Myocyte (in vitro differentiated cells): Measurements from ENCODE around the gene CCDC33. TPM values are rescaled to one million over a fixed set of nuclear protein-coding genes. Genes with fewer than 3 reads are reported as not detected.

Source experiments
- DNase-seq: peaks from one replicate; pipeline ENCODE4 v3.0.0-alpha.2; 2012; ENCODE audit warnings: low read depth
- total RNA-seq: library from RNA; depleted of rRNA; stranded (reverse); fragments of >200 nt; gene quantifications from 2 replicates; pipeline ENCODE4 v1.2.3, GENCODE V29; 2014

CCDC33 gene
- total RNA-seq, 1 donor from 2014 or later, result not detected

DNA sequence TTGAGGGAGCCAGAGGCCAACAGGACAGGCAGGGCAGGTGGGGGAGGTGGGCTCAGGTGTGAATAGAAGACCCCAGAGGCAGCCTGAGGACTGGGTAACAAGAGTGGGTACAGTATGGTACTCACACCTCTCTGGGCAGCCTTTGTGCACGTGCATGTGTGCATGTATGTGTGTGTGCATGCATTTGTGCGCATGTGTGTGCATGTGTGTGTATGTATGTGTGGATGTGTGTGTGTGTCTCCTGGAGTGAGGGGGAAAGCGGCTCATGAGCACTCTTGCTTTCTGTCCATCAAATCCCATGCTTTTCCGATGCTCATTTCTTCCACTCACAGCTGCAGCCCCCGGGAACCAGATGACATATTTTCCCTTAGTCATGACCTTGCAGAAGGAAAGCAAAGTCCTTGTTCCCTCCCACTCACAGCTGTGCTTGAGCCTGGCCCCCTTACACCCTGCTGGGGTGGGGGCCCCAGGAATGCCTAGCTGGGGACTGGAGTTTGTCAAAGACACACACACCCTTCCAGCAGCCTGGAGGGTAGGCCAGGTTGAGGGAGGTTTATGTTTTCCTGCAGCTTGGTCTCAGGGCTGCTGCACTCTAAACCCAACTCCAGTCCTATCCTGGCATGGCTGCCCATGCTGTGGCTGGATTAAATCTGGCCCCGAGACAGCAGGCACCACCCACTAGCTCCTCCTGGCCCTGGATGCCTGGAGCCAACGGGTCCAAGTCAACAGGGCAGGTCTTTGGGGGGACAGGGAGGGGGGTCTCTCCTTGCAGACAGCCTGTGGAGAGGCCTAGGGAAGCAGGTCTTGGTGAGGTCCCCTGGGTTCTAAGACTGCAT, 22.5 kb downstream of the CCDC33 start:
- no peak for DNase-seq

DNA sequence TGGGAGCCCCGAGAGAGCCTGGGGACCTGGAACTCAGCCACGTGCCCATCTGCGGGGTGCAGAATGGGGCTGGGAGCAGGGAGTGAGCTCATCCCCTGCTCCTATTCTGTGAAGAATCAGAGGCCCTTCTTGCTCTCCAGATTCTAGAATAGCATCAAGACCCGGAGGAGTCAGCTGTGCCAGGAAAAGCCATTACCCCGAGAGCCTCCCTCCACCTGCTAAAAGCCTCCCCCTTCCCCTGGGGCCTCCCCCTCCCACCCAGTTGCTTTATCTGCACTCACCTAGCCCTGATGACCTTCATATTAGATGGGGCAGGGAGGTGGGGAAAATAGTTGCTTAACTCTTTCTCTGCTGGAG, 23.1 kb downstream of the CCDC33 start:
- DNase-seq, result no peak

DNA sequence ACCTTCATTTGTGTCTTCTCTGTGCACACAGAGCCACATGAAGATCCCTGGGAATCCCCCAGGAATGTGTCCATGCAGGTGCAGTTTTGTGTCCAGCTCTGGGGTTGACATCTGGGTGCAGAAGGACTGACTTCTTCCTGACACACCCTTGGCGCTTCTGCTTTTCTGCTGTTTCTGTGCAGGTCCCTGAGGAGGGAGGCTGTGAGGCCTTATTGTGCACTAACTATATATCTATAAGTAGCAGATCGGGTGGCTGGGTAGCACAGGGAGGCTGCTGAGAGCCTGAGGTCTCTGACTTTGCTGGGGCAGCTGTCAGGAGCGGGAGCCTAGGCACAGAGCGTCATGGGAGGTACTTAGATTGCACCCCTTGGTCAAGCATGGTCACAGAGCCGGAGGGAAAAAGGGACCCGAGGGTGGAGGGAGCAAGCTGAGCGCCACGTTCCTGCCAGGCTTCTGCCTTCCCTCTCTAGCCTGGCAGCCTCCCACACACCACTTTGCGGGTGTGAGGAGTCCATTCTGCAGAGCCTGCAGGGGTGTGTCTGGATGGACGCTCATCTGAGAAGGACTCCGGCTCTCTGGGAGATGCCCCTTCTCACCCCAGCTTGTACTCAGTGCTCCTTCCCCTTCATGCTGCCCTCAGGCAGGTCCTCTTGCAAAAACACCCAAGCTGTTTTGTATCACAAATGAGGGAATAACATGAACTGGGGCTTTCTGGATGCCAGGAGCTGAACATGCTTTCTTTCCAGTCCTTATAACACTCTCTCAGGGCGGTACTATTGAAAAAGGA, 23.9 kb downstream of the CCDC33 start:
- DNase-seq, result no peak

DNA sequence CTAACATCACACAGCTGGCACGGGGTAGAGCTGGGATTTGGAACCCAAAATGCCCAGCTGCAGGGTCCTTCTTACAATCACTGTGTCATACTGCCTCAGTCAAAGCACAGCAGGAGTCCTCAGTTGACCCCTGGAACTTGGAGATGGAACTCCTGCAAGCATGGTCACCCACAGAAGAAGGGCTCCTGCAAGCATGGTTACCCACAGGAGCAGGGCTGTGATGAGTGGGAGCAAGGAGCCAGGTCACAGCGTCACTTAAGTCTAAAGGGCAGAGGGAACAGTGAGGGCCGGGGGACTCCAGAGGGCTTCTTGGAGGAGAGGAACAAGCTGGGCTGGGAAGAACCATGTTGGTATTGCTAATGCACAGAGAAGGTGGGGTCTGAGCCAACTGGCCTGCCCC, 24.9 kb downstream of the CCDC33 start:
- DNase-seq, result no peak

DNA sequence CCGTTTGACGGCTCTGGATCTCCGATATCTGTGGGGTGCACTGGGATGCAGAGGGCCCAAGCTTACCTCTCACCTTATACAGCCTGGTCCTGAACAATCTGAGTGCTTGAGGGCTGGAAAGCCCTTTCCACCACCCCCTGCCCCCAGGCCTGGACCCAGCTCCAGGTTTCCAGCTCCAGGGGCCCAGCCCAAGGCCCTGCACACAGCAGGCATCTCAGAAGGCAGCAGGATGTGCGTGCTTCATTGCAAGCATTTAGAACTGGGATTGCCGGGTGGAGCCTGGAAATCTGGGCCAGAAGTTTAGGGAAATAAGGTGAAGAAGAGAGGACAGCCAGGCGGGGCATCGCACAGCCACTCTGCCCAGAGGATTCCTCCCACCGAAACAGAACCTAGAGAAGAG, 25.6 kb downstream of the CCDC33 start:
- DNase-seq, result no peak

DNA sequence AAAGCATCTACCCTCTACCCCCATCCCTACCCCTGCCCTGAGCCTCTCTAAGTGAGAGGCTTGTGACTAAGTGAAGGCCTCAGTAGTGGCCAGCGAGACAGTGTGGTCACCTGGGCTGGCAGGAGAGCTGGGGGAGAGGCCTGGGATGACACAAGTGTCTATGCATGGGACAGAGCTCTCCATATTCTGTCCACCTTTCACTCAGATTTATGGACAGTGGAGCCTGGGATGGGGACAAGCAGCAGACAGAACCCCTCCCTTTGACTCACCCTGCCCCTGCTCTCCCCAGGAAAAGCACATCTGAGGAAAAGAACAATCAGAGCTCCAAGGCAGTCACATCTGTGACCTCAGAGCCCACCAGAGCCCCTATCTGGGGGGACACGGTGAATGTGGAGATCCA, 26.0 kb downstream of the CCDC33 start:
- DNase-seq, result no peak

DNA sequence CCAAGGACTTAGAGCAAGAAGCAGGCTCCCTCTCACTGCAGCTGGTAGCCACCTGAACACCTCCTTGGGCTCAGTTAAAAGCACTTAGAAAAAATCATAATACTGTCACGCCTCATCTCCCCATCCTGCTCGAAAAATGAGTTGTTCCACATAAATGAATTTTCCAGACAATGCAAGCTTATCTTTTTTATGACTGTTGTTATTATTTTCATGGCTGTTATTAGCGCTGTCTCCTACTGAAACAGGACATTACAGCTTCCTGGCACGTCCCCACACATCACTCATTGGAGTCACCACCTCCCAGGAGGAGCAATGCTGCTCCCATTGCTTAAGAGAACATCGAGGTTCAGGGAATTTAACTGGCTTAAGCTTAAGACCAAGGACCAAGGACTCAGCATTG, 26.5 kb downstream of the CCDC33 start:
- DNase-seq, result no peak

DNA sequence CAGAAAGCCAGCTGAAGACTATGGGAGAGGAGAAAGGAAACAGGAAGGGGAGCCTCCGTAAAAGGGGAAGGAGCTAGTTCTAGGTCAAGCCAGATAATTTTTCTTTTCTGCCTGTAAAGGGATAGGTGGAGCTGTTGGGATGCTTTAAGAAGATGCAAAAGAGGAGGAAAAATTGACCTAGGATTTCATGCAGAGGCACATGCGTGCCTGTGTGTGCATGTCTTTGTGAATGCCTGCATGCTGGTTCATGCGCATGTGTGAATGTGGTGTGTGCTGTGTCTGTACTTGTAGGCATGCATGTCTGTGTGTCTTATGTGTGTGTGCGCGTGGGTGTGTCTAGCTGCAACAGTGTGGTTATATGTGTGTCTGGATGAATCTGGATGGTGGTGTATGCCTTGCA, 27.3 kb downstream of the CCDC33 start:
- DNase-seq, result no peak

DNA sequence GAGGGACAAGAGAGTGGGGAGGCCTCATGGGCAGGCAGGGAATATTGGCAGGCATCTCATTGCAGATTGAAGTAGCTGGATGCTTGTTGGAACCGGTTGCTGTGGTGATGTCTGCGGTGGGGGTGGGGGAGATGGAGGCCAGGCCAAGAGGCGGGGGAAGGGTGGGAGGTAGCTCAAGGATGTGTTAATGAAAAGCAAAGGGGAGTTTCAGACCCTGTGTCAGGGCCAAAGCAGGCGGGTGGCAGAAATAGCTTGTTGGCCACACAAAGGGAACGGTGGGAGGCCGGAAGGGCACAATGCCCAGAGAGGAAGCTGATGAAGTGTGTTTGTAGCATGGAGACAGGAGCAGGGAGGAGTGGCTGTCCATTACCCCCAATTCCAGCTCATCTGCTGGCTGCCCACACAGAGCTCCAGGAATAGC, 28.0 kb downstream of the CCDC33 start:
- DNase-seq, result no peak

DNA sequence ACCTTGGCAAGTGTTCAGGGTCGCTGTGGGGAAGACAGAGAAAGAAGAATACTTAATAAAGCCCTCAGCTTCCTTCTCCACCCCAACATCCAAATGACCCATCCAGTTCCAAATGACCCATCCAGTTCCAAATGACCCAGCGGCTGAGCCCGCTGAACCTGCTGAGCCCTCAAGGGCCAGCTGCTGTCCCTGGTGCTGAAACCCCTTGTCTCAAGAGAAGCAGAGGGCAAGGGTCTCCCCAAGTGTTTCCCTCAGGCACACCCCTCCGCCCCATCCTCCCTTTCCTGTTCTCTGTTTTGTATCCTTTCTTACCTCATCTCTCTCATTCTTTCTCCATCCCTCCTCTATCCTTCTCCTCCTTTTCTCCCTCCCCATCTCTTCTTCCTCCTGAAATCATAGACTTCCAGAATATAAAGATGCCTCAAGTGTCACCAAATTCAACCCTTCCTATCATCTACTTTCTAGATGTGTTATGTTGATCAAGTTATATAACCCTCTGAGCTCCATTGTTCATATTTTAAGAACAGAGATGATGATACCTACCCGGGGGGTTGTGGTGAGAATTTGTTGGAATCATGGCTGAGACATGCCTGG, 29.0 kb downstream of the CCDC33 start:
- DNase-seq, result peak; percentile 58

DNA sequence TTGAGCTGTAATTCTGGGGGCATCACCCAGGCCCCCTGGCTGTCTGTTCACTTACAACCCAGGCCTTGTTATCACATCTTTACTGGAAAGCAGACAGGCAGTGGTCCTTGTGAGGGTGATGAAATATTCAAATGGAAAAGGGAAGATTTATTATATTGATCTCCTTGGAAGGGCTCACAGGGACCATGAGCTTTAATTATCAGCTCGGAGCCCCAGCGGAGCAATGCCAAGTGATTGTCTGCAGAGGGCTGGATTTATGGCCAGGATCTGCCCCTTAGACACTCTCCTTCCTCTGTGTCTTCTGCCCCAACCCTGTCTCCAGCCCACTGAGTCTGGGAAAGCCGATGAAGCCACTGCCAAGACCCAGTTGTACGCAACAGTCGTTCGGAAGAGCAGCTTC, 31.9 kb downstream of the CCDC33 start:
- DNase-seq, result no peak

DNA sequence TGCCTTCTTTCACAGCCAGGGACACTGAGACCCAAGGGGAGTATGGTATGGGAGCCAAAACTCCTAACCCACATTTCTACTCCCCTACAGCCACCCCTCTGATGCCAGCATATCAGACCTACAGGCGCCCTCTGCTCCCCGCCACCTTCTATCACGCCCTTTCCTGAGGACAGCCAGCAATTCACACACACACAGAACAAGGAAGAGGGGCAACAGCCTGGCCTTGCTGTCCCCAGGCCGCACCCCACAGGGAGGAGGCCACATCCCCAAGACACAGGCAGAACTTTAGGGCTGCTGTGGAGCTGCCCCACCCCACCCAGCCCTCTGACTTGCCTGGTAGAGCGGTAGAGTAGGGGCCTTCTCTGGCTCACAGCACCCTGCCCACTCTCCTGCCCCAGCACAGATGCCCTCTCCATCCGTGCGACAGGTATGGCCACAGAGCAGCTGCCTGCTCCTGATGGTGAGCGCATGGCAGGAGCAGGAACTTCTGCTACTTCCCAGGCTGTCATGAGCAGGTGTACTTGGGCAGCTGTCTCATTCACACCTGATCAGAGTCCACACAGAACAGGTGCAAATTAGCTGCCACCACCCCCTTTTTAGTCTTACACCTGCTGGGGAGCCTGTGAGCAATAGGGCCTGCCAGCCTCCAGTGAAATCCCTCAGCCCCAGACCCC, 33.4 kb downstream of the CCDC33 start:
- DNase-seq, result no peak

DNA sequence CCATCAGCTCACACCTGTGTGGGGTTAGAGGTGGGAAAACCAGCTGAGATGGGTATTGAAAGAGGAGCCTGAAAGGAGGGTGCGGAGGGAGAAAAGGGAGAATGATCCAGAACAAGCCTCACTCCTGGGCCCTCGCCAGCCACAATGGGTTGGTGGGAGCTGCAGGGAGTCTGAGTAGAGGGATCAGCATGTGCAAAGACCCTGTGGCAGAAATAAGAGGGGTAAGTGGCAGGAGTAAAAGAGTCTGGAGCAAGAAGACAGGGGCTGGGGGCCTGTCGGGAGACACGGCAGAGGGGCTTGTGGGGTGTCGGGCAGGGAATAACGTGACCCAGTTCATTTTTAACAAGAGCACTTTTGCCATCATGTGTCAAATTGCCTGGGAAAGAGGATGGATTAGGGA, 34.0 kb downstream of the CCDC33 start:
- DNase-seq, result no peak

DNA sequence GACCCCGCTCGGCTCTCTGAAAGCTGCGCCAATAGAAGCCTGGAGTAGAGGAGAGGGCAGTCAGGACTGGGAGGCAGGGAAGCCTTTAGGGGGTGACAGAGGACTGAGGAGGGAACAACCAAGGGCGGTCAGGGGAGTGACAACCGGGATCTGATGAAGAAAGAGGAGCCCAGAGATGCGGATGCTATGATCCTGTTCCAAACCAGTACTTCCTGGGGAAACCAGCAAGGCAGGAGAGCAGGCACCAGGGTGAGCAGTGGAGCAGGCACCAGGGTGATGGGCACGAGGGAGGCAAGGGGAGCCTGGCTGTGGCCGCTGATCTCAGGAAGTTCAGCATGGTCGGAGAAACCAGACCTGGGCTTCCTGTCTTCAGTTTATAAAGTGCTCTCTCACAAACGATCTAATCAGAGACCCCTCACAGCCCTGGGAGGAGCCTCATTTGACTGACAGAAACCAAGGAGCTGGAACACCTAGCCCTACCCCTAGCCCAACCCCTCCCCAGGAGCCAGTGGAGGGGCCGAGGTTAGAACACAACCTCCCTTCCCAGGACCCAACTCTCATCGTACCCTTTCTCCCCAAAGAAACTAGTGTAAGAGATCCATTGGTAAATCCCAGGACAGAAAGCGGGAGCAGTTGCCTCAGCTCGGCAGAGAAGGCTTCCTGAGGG, 34.9 kb downstream of the CCDC33 start:
- no peak for DNase-seq

DNA sequence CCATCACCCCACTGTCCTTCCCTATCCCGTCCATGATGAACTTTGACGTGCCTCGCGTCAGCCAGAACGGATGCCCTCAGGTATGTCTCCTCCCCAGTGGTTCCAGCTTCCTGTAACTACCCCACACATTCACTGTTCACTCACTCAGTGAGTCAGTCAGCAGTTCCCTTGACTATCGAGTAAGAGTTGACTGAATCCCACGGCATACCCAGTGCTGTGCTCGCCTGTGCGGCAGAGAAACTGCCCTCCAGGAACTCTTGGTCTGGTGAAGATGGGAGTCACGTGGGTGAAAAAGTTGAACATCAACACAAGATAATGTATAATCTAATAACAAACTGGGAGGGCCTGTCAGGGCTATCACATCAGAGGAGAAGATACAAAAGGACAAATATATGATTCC, 36.7 kb downstream of the CCDC33 start:
- DNase-seq, result no peak

DNA sequence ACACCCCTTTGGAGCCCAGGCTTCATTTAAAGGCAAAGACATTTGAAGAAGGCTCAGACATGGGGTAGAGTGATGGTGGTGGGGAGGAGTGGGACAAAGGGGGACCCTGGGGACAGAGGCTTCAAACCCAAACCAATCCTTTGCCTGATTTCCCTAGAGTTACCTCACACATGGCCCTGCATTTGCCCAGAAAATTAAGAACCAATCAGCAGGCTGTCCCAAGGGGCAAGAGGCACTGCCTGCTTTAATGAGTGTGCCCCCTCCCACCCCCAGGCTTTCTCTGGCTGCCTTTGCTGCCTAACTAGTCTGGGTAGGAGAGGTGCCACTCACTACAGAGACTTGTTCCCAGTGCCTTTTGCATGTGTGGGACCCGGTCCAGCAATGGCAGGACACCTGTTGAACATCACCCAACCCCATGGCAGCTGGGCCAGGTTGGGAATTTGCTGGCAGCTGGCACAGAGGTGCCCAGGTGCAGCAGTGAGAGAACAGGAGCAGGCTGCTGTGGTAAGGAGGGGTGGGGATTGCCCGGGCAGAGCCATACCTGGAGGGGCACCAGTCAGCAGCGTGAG, 38.4 kb downstream of the CCDC33 start:
- DNase-seq, result no peak

DNA sequence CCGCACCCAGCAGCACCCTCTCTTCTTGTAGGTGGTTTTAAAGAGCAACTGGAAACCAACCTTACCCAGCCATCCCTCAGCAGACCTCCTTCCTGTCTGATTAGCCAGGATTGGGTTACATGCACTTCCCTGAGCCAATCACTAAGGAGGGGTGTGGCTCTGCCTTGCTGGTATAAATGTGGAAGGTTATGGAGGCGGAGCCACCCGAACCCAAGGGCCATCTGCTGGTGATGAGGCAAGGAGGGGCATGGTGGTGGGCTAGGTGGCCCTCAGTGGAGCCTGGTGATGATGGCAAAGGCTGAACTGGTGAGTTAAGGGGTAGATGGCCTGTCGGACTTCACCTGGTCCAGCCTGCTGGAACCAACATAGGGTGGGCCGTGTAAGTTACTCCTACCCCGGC, 39.8 kb downstream of the CCDC33 start:
- DNase-seq, result no peak

DNA sequence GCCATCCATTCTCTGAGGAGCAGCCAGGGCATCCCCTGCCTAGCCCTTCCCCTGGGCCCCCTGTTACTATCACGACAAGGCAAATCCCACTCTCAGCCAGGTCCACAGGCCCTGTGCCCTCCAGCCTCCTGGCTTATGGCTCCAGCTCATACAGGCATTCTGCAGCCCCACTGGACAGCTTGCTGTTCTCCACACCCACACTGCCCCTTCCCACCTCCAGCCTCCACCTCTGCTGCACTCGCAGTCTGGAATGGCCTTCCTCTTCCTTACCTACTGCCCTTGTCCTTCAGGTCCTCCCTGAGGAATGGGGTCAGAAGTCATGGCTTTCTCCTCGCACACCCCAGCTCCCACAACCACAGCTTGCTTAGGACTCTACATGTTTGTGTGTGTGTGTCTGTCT, 40.4 kb downstream of the CCDC33 start:
- no peak for DNase-seq

DNA sequence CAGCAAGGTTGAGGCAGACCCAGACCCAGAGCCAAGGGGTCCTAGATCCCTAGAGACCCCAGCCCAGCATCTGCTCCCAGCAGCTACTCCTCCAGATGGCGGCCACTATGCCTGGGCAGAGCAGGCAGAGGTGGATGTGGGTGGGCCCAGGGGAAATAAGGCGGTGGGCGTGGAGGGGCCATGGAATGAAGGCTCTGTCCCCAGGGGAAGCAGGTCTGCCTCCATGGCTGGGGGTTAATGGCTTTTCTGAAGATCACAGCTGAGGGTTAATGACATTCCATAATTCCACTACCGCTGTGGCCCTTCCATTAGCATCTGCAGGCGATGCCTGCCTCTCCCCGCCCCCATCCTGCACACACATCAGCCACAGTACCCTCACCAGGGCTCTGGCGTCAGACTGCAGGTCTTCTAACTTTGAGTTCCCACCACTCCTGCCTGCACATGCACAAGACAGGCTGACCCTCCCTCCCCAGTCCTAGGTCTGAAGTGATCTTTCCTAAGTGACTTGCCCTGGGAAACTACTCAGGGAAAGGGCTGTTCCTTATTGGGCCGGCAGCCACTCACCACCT, 41.2 kb downstream of the CCDC33 start:
- no peak for DNase-seq

DNA sequence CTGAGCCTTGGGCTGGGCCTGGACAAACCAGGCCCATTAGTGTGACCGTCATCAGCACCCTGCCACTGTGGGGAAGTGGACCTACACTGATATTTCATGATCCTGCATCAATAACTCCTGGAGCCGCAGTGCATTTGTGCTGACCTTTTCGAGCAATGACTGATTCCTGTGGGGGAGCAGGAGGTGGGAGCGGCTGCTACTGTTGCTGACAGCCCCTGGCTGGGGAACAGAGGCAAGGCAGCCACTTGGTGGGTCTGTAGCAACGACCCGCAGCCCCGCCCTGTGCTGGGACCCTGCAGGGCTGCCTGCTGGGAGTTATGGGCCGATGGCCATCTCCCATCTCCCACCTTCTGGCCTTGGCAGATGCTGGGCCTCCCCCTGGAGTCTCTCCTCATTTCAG, 42.1 kb downstream of the CCDC33 start:
- no peak for DNase-seq
